ENCODE results near the gene NDUFA7.
"Not testable (repeated sequence)": the region's sequence is repeated elsewhere in the genome, so short reads cannot be mapped to it uniquely, and the experiment has no call there.

NDUFA7 gene

GRCh38 chr19:8325454-8325853 lies 4.3 kb upstream of the NDUFA7 start:
- Histone ChIP-seq H3K9me3 (replicated peaks in 1 of 11) (peaks cover 0 to 12% (median 3%) of the 10 kb centered on the region in 11 experiments; a peak in 7 of 22 replicates), H3K4me2 (no peak overlapping the region), H3K36me3 (peaks cover 22 to 33% (median 28%) of the 10 kb centered on the region in 11 experiments), H3K4me3 (no peak overlapping the region), H3K9ac (no peak overlapping the region), H3K4me1 (peaks cover 16 to 29% (median 22%) of the 10 kb centered on the region in 10 experiments), H4K20me1 (peaks cover 20 to 45% (median 33%) of the 10 kb centered on the region in 11 experiments; a peak in 21 of 22 replicates), H3K27ac (no peak overlapping the region), H3K27me3 (no peaks in the 10 kb centered on the region)
- TF ChIP-seq Cebpa-rat (IDR thresholded peaks at IDR 0.05): no peak

GRCh38 chr19:8324186-8325050 lies 3.2 kb upstream of the NDUFA7 start:
- Histone ChIP-seq H3K36me3 (peaks cover 22 to 33% (median 28%) of the 10 kb centered on the region in 11 experiments), H3K4me3 (no peak overlapping the region), H3K4me2 (peak overlapping the region in 8 of 11 experiments; percentile 0 to 100 (median 55); a peak in 8 of 22 replicates), H3K27ac (0 out of 22 replicates have a peak overlapping the region, but pooled peaks of 1 of the 11 experiments have one; percentile 11), H3K27me3 (no peaks in the 10 kb centered on the region), H4K20me1 (peaks cover 20 to 37% (median 33%) of the 10 kb centered on the region in 11 experiments; a peak in 21 of 22 replicates), H3K9me3 (replicated peaks in 1 of 11) (peaks cover 0 to 12% (median 3%) of the 10 kb centered on the region in 11 experiments; a peak in 7 of 22 replicates), H3K9ac (peak overlapping the region in 5 of 11 experiments; percentile 98 to 100 (median 99); a peak in 5 of 22 replicates), H3K4me1 (peaks cover 27 to 40% (median 32%) of the 10 kb centered on the region in 10 experiments)
- TF ChIP-seq Cebpa-rat (IDR thresholded peaks at IDR 0.05): no peak

- H3K9ac ChIP-seq: peak overlapping the region in 7 of 11 experiments; percentile 34 to 100 (median 99); a peak in 11 of 22 replicates
- peaks cover 33 to 46% (median 38%) of the 10 kb centered on the region in 10 experiments for H3K4me1 ChIP-seq
- peaks cover 20 to 37% (median 33%) of the 10 kb centered on the region in 11 experiments; a peak in 21 of 22 replicates for H4K20me1 ChIP-seq
- H3K27me3 ChIP-seq: no peaks in the 10 kb centered on the region
- peak overlapping the region; percentile 91 to 100 (median 99) for H3K4me2 ChIP-seq
- H3K4me3 ChIP-seq: peak overlapping the region in 3 of 10 experiments; percentile 90 to 99 (median 93); a peak in 2 of 20 replicates
- H3K27ac ChIP-seq: peak overlapping the region in 1 of 11 experiments; percentile 11; a peak in 1 of 22 replicates
- no peak for TF ChIP-seq Cebpa-rat (IDR thresholded peaks at IDR 0.05)
- peaks cover 22 to 33% (median 28%) of the 10 kb centered on the region in 11 experiments for H3K36me3 ChIP-seq
- peaks cover 0 to 12% (median 3%) of the 10 kb centered on the region in 11 experiments; a peak in 7 of 22 replicates for H3K9me3 ChIP-seq (replicated peaks in 1 of 11)
Measured at GRCh38 chr19:8323781-8324185, 2.6 kb upstream of the NDUFA7 start.

- Histone ChIP-seq H3K4me3 (peak overlapping the region; percentile 82 to 99 (median 94)), H3K9ac (peak overlapping the region; percentile 95 to 100 (median 98)), H3K9me3 (replicated peaks in 1 of 11) (peaks cover 0 to 12% (median 3%) of the 10 kb centered on the region in 11 experiments; a peak in 7 of 22 replicates), H3K4me1 (peaks cover 37 to 58% (median 49%) of the 10 kb centered on the region in 10 experiments), H3K36me3 (peaks cover 22 to 39% (median 28%) of the 10 kb centered on the region in 11 experiments), H3K4me2 (peak overlapping the region; percentile 91 to 100 (median 99)), H3K27me3 (no peaks in the 10 kb centered on the region), H4K20me1 (peaks cover 20 to 37% (median 33%) of the 10 kb centered on the region in 11 experiments; a peak in 21 of 22 replicates), H3K27ac (peak overlapping the region in 10 of 11 experiments; percentile 89 to 99 (median 96); a peak in 20 of 22 replicates)
- TF ChIP-seq Cebpa-rat (IDR thresholded peaks at IDR 0.05): no peak
Measured at GRCh38 chr19:8322638-8322997, 1.4 kb upstream of the NDUFA7 start.

GRCh38 chr19:8321986-8322637 lies 937 bp upstream of the NDUFA7 start:
- peak overlapping the region; percentile 95 to 100 (median 98) for H3K9ac ChIP-seq
- peak overlapping the region; percentile 82 to 99 (median 94) for H3K4me3 ChIP-seq
- H3K36me3 ChIP-seq: peaks cover 22 to 43% (median 28%) of the 10 kb centered on the region in 11 experiments
- peaks cover 41 to 63% (median 54%) of the 10 kb centered on the region in 10 experiments for H3K4me1 ChIP-seq
- no peaks in the 10 kb centered on the region for H3K27me3 ChIP-seq
- peak overlapping the region; percentile 86 to 99 (median 96) for H3K27ac ChIP-seq
- H3K9me3 ChIP-seq (replicated peaks in 1 of 11): peaks cover 0 to 11% (median 3%) of the 10 kb centered on the region in 11 experiments; a peak in 7 of 22 replicates
- H3K4me2 ChIP-seq: peak overlapping the region; percentile 91 to 100 (median 99)
- H4K20me1 ChIP-seq: peaks cover 20 to 37% (median 33%) of the 10 kb centered on the region in 11 experiments; a peak in 21 of 22 replicates
- TF ChIP-seq Cebpa-rat (IDR thresholded peaks at IDR 0.05): no peak

GRCh38 chr19:8320564-8321066 lies 560 bp downstream of the NDUFA7 start:
- peak overlapping the region; percentile 83 to 95 (median 94) for H3K4me2 ChIP-seq
- H3K9me3 ChIP-seq (replicated peaks in 1 of 11): no peaks in the 10 kb centered on the region
- H4K20me1 ChIP-seq: peaks cover 27 to 48% (median 36%) of the 10 kb centered on the region in 11 experiments; a peak in 21 of 22 replicates
- H3K27me3 ChIP-seq: no peaks in the 10 kb centered on the region
- peaks cover 30 to 55% (median 40%) of the 10 kb centered on the region in 11 experiments for H3K36me3 ChIP-seq
- H3K4me3 ChIP-seq: peak overlapping the region; percentile 82 to 99 (median 94)
- peak overlapping the region; percentile 95 to 100 (median 98) for H3K9ac ChIP-seq
- peaks cover 41 to 74% (median 64%) of the 10 kb centered on the region in 10 experiments for H3K4me1 ChIP-seq
- peak overlapping the region; percentile 86 to 99 (median 96) for H3K27ac ChIP-seq
- TF ChIP-seq Cebpa-rat (IDR thresholded peaks at IDR 0.05): no peak

- Histone ChIP-seq H3K9me3 (replicated peaks in 1 of 11) (no peaks in the 10 kb centered on the region), H3K27ac (peak overlapping the region; percentile 86 to 99 (median 96); a peak in 21 of 22 replicates), H4K20me1 (peaks cover 27 to 49% (median 34%) of the 10 kb centered on the region in 11 experiments; a peak in 21 of 22 replicates), H3K9ac (peak overlapping the region; percentile 95 to 100 (median 98)), H3K4me2 (peak overlapping the region; percentile 83 to 95 (median 94)), H3K27me3 (no peaks in the 10 kb centered on the region), H3K36me3 (peaks cover 37 to 61% (median 46%) of the 10 kb centered on the region in 11 experiments), H3K4me3 (peak overlapping the region; percentile 82 to 99 (median 94)), H3K4me1 (peaks cover 41 to 74% (median 64%) of the 10 kb centered on the region in 10 experiments)
- no peak for TF ChIP-seq Cebpa-rat (IDR thresholded peaks at IDR 0.05)
Measured at GRCh38 chr19:8319807-8320520, 1.2 kb downstream of the NDUFA7 start.

- H3K4me3 ChIP-seq; H3K27me3 ChIP-seq; H3K9me3 ChIP-seq (replicated peaks in 1 of 11); H3K27ac ChIP-seq: not testable (repeated sequence)
- Histone ChIP-seq H4K20me1 (peaks cover 18 to 38% (median 24%) of the 10 kb centered on the region in 11 experiments; a peak in 21 of 22 replicates), H3K4me1 (peaks cover 38 to 63% (median 59%) of the 10 kb centered on the region in 10 experiments), H3K9ac (peak overlapping the region in 2 of 11 experiments; percentile 9 to 10; a peak in 2 of 22 replicates), H3K4me2 (peak overlapping the region; percentile 14 to 95 (median 92); a peak in 14 of 22 replicates), H3K36me3 (peaks cover 42 to 61% (median 48%) of the 10 kb centered on the region in 11 experiments)
Measured at GRCh38 chr19:8318835-8319234, 2.3 kb downstream of the NDUFA7 start.
